NB4 (cell line): ENCODE measurements around the gene CRTAC1.

Experiments used
- MYC ChIP-seq: IDR thresholded peaks from 2 replicates; pipeline ENCODE4 v1.6.1; 2011; ENCODE audit warnings: low read depth, low read length
- POLR2A ChIP-seq: IDR thresholded peaks from 2 replicates; pipeline ENCODE4 v1.6.1; 2011; ENCODE audit warnings: mild to moderate bottlenecking; ENCODE audit not compliant: insufficient read length; ENCODE audit errors: extremely low read depth
- TF ChIP-seq, protein P1 (sequence below): IDR thresholded peaks from one replicate; pipeline ENCODE4 v1.5.1; 2012; ENCODE audit warnings: low read depth, low read length
- TF ChIP-seq, protein P2 (sequence below): IDR thresholded peaks from 2 replicates; pipeline ENCODE4 v1.6.1; 2011; ENCODE audit warnings: low read depth, low read length

DNA sequence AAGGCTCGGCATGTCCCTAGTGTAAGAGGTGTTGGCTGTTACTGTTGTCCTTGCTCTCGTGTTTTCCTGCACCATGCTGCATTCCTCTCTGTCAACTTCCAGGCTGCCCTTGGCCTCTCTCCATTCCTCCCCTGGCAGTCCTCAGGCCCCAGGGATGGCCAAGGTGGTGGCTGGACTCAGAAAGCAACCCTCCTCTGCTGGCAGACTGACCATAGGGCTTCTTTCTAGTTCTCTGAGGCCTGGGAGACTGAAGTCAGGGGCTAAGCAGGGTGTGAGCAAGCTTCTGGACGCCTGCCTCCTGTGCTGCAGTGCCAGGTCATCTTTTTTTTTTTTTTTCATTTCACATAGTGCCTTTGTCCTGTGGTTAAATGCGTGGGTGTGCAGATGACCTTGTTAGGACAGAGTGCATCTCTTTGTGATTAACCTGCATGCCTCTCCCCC, 108.8 kb downstream of the CRTAC1 start:
- TF ChIP-seq, protein P1, sequence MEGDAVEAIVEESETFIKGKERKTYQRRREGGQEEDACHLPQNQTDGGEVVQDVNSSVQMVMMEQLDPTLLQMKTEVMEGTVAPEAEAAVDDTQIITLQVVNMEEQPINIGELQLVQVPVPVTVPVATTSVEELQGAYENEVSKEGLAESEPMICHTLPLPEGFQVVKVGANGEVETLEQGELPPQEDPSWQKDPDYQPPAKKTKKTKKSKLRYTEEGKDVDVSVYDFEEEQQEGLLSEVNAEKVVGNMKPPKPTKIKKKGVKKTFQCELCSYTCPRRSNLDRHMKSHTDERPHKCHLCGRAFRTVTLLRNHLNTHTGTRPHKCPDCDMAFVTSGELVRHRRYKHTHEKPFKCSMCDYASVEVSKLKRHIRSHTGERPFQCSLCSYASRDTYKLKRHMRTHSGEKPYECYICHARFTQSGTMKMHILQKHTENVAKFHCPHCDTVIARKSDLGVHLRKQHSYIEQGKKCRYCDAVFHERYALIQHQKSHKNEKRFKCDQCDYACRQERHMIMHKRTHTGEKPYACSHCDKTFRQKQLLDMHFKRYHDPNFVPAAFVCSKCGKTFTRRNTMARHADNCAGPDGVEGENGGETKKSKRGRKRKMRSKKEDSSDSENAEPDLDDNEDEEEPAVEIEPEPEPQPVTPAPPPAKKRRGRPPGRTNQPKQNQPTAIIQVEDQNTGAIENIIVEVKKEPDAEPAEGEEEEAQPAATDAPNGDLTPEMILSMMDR, result no peak
- no peak for TF ChIP-seq POLR2A
- TF ChIP-seq, protein P2, sequence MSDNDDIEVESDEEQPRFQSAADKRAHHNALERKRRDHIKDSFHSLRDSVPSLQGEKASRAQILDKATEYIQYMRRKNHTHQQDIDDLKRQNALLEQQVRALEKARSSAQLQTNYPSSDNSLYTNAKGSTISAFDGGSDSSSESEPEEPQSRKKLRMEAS, result no peak
- no peak for TF ChIP-seq MYC
